Measurements from ENCODE around the gene TPP2. TPM values are rescaled to one million over a fixed set of nuclear protein-coding genes. Genes with fewer than 3 reads are reported as not detected.

Gene TPP2
- total RNA-seq, 1 donor: 65.7 TPM

- TF ChIP-seq CTCF (IDR thresholded peaks at IDR 0.05; ENCODE audit: insufficient read depth, low read length): no peak
- H3K4me3 ChIP-seq (ENCODE audit: low read depth, low read length): no peak overlapping the region
- DNase-seq (ENCODE audit: low read depth): no peak
Observed at GRCh38 chr13:102608974-102609373, 12.2 kb downstream of the TPP2 start.

DNA sequence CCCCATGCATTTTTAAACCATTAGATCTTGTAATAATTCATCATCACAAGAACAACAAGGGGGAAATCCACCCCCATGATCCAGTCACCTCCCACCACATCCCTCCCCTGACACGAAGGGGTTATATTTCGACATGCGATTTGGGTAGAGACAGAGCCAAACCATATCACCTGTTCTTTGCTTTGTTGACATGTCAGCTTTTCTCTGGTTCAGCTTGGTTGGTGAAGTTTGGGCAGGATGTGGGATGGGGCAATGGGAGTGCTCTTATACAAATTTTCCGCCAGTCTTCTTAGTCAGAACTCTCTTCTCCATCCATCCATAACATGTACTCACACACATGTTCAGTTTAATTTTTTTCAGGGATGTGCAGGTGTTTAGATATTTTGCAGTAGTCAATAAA is 12.9 kb downstream of the TPP2 start:
- TF ChIP-seq CTCF (IDR thresholded peaks at IDR 0.05; ENCODE audit: insufficient read depth, low read length): no peak
- H3K4me3 ChIP-seq (ENCODE audit: low read depth, low read length): no peak overlapping the region
- DNase-seq (ENCODE audit: low read depth): no peak

DNA sequence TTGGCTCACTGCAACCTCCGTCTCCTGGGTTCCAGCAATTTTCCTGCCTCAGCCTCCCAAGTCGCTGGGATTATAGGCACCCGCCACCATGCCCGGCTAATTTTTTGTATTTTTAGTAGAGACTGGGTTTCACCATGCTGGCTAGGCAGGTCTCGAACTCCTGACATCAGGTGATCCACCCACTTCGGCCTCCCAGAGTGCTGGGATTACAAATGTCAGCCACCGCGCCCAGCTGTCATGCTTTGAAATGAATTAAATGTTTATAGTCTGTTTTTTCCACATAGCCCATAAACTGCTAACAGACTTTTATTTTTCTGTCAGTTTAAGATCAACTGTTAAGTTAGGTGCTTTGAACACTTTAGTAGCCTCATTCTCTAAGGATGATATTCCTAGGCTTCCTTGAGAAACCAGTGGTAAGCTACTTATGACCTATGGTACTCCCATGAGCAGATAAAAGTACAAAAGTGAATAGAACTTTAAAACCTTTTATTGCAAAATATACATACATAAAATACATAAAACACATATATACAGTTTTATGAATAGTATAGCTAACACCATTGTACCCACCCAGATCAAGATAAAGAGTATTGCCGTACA is 13.6 kb downstream of the TPP2 start:
- no peak for DNase-seq (ENCODE audit: low read depth)
- TF ChIP-seq CTCF (IDR thresholded peaks at IDR 0.05; ENCODE audit: insufficient read depth, low read length): no peak
- H3K4me3 ChIP-seq (ENCODE audit: low read depth, low read length): no peak overlapping the region

- no peak for DNase-seq (ENCODE audit: low read depth)
- no peak for TF ChIP-seq CTCF (IDR thresholded peaks at IDR 0.05; ENCODE audit: insufficient read depth, low read length)
- no peak overlapping the region for H3K4me3 ChIP-seq (ENCODE audit: low read depth, low read length)
Observed at GRCh38 chr13:102617697-102618350, 21.0 kb downstream of the TPP2 start.

DNA sequence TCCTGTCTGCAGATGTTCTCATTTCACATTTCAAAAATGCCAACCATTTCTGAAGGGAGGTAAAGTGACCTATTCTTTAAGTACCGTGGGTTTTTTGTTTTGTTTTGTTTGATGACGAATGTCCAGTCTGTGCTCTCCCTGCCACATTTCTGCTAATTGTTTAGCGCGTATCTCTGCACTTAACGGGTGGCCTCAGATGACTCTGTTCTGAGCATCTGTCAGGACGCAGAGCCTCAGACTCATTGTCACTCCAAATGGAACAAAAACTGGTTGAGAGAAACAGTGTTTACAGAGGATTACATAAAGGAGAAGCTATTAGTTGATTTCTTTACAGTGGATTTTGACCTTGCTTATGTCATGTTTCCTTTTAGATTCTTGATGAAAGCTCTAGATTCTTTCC is 23.7 kb downstream of the TPP2 start:
- H3K4me3 ChIP-seq (ENCODE audit: low read depth, low read length): no peak overlapping the region
- DNase-seq (ENCODE audit: low read depth): no peak
- TF ChIP-seq CTCF (IDR thresholded peaks at IDR 0.05; ENCODE audit: insufficient read depth, low read length): no peak

- TF ChIP-seq CTCF (IDR thresholded peaks at IDR 0.05; ENCODE audit: insufficient read depth, low read length): no peak
- DNase-seq (ENCODE audit: low read depth): no peak
- no peak overlapping the region for H3K4me3 ChIP-seq (ENCODE audit: low read depth, low read length)
Observed at GRCh38 chr13:102626928-102627327, 30.1 kb downstream of the TPP2 start.

DNA sequence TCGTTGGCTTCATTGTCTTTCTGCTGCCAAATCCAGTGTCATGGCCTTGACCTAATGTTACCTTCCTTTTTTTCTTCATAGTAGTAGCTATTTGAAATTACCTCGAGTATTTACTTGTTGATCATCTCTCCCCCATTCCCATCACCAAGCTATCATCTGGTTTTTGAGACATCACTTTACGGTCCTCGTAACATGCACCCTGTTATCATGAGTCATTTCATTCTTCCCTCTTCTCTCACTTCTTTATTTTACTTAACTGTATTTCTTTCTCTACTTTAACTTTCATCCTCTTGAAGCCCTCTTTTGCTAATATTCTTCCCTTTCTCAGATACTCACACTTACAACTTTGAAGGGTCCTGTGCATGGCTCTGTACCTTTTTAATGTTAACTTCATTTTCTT is 31.8 kb downstream of the TPP2 start:
- DNase-seq (ENCODE audit: low read depth): no peak
- TF ChIP-seq CTCF (IDR thresholded peaks at IDR 0.05; ENCODE audit: insufficient read depth, low read length): no peak
- H3K4me3 ChIP-seq (ENCODE audit: low read depth, low read length): no peak overlapping the region
